ENCODE results near the gene ASTE1.
A peak's percentile ranks its signal among the peaks of the same experiment; 100 is the strongest.

DNA sequence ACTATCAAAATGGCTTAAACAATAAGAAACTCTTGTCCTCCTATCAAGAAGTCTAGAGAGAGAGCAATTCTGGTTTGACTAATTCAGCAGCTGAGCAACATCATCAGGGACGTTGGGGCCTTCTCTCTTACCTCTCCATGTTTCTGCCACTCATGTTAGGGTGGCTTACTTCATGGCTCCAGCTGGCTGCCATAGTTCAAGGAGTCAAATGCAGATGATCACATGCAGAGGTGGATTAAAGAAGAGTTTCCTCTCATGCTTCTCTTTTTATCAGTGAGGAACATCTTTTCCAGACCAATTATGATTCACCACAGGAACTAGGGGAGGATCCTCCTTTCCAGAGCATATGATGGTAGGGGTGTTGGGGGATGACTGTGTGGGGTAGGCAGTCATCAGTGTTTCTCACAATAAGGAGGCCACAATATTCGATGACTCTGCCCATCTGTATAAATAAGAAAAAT is 45.5 kb upstream of the ASTE1 start:
- TF ChIP-seq CTCF (IDR thresholded peaks at IDR 0.05; ENCODE audit: insufficient read depth, low read length) (no peak), POLR2AphosphoS5 (IDR thresholded peaks at IDR 0.05; ENCODE audit: low read depth) (peak; percentile 22; the same call in 1 of the 2 replicates), SPI1 (IDR thresholded peaks at IDR 0.05; ENCODE audit: borderline replicate concordance, low read depth) (no peak)
- TF ChIP-seq, protein P1, sequence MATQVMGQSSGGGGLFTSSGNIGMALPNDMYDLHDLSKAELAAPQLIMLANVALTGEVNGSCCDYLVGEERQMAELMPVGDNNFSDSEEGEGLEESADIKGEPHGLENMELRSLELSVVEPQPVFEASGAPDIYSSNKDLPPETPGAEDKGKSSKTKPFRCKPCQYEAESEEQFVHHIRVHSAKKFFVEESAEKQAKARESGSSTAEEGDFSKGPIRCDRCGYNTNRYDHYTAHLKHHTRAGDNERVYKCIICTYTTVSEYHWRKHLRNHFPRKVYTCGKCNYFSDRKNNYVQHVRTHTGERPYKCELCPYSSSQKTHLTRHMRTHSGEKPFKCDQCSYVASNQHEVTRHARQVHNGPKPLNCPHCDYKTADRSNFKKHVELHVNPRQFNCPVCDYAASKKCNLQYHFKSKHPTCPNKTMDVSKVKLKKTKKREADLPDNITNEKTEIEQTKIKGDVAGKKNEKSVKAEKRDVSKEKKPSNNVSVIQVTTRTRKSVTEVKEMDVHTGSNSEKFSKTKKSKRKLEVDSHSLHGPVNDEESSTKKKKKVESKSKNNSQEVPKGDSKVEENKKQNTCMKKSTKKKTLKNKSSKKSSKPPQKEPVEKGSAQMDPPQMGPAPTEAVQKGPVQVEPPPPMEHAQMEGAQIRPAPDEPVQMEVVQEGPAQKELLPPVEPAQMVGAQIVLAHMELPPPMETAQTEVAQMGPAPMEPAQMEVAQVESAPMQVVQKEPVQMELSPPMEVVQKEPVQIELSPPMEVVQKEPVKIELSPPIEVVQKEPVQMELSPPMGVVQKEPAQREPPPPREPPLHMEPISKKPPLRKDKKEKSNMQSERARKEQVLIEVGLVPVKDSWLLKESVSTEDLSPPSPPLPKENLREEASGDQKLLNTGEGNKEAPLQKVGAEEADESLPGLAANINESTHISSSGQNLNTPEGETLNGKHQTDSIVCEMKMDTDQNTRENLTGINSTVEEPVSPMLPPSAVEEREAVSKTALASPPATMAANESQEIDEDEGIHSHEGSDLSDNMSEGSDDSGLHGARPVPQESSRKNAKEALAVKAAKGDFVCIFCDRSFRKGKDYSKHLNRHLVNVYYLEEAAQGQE (IDR thresholded peaks at IDR 0.05; ENCODE audit: insufficient replicate concordance, low read depth) = no peak

All from HL-60 (cell line).